ENCODE data around the gene CCNY. TPM values are rescaled to one million over a fixed set of nuclear protein-coding genes. Genes with fewer than 3 reads are reported as not detected.
A peak's percentile ranks its signal among the peaks of the same experiment; 100 is the strongest.

The CCNY gene
- total RNA-seq, 2 experiments from 2014 or later = 37.0 to 55.8 TPM

GRCh38 chr10:35371731-35372130 is 35.4 kb downstream of the CCNY start:
- Histone ChIP-seq H3K9me2 (ENCODE audit: insufficient read depth, low read length) (no peaks in the 10 kb centered on the region), H3K36me3 (ENCODE audit: insufficient read depth, low read length) (no peaks in the 10 kb centered on the region), H3K27ac (ENCODE audit: low read depth, low read length, poor library complexity, severe bottlenecking) (no peak overlapping the region), H3K79me2 (ENCODE audit: insufficient read depth, low read depth, low read length) (peaks cover 41% of the 10 kb centered on the region), H4K20me1 (ENCODE audit: insufficient read depth, low read length) (peaks cover 7% of the 10 kb centered on the region; the same call in 1 of the 2 replicates), H3K4me3 (ENCODE audit: low read depth, low read length, poor library complexity, severe bottlenecking) (no peak overlapping the region), H2AFZ (ENCODE audit: low read length) (no peak overlapping the region), H3K4me2 (ENCODE audit: low read length) (no peak overlapping the region), H3K4me1 (ENCODE audit: insufficient read depth, low read length, poor library complexity, severe bottlenecking) (peaks cover 47% of the 10 kb centered on the region), H3K9me3 (ENCODE audit: low read length) (no peaks in the 10 kb centered on the region)
- ChIA-PET CTCF (ENCODE audit: unreplicated experiment) (no interaction called here), POLR2A (no interaction called here)
- intact Hi-C loops (cut with micrococcal nuclease; ENCODE audit: unreplicated experiment) = no loop called here
- TF ChIP-seq CTCF (conservative IDR thresholded peaks at IDR 0.05; ENCODE audit: low read length) (no peak), EZH2phosphoT487 (IDR thresholded peaks at IDR 0.05; ENCODE audit: borderline replicate concordance, low read depth, low read length) (no peak)
- BruUV-seq (replicated peaks) = no TSS peak
- no peak for DNase-seq (ENCODE audit: low spot score)

- peaks cover 7% of the 10 kb centered on the region; the same call in 1 of the 2 replicates for H4K20me1 ChIP-seq (ENCODE audit: insufficient read depth, low read length)
- DNase-seq (ENCODE audit: low spot score) = no peak
- no peak overlapping the region for H3K4me2 ChIP-seq (ENCODE audit: low read length)
- no peak overlapping the region for H3K4me3 ChIP-seq (ENCODE audit: low read depth, low read length, poor library complexity, severe bottlenecking)
- peaks cover 41% of the 10 kb centered on the region for H3K79me2 ChIP-seq (ENCODE audit: insufficient read depth, low read depth, low read length)
- H3K9me3 ChIP-seq (ENCODE audit: low read length) = no peaks in the 10 kb centered on the region
- ChIA-PET POLR2A (no interaction called here), CTCF (ENCODE audit: unreplicated experiment) (no interaction called here)
- no peak overlapping the region for H2AFZ ChIP-seq (ENCODE audit: low read length)
- intact Hi-C loops (cut with micrococcal nuclease; ENCODE audit: unreplicated experiment) = no loop called here
- H3K9me2 ChIP-seq (ENCODE audit: insufficient read depth, low read length) = no peaks in the 10 kb centered on the region
- peaks cover 50% of the 10 kb centered on the region for H3K4me1 ChIP-seq (ENCODE audit: insufficient read depth, low read length, poor library complexity, severe bottlenecking)
- H3K36me3 ChIP-seq (ENCODE audit: insufficient read depth, low read length) = no peaks in the 10 kb centered on the region
- H3K27ac ChIP-seq (ENCODE audit: low read depth, low read length, poor library complexity, severe bottlenecking) = no peak overlapping the region
- BruUV-seq (replicated peaks) = no TSS peak
- no peak for TF ChIP-seq EZH2phosphoT487 (IDR thresholded peaks at IDR 0.05; ENCODE audit: borderline replicate concordance, low read depth, low read length)
- TF ChIP-seq CTCF (conservative IDR thresholded peaks at IDR 0.05; ENCODE audit: low read length) = no peak
Observed at GRCh38 chr10:35372329-35372728, 36.0 kb downstream of the CCNY start.

- no peak for DNase-seq (ENCODE audit: low spot score)
- TF ChIP-seq CTCF (conservative IDR thresholded peaks at IDR 0.05; ENCODE audit: low read length) (0 out of 2 replicates have a peak, but pooled peaks have one; percentile 13), EZH2phosphoT487 (IDR thresholded peaks at IDR 0.05; ENCODE audit: borderline replicate concordance, low read depth, low read length) (no peak)
- BruUV-seq (replicated peaks) = no TSS peak
- H3K4me2 ChIP-seq (ENCODE audit: low read length) = no peak overlapping the region
- CTCF ChIA-PET (ENCODE audit: unreplicated experiment) = no interaction called here
- POLR2A ChIA-PET = interaction anchor here (0.9 kb wide), 1 partner anchor 14 kb away, joined by 3 read pairs; no protein-coding TSS in a partner anchor
- peaks cover 49% of the 10 kb centered on the region for H3K79me2 ChIP-seq (ENCODE audit: insufficient read depth, low read depth, low read length)
- H3K9me3 ChIP-seq (ENCODE audit: low read length) = no peaks in the 10 kb centered on the region
- intact Hi-C loops (cut with micrococcal nuclease; ENCODE audit: unreplicated experiment) = no loop called here
- H3K9me2 ChIP-seq (ENCODE audit: insufficient read depth, low read length) = no peaks in the 10 kb centered on the region
- no peak overlapping the region for H3K27ac ChIP-seq (ENCODE audit: low read depth, low read length, poor library complexity, severe bottlenecking)
- H3K4me3 ChIP-seq (ENCODE audit: low read depth, low read length, poor library complexity, severe bottlenecking) = no peak overlapping the region
- H3K36me3 ChIP-seq (ENCODE audit: insufficient read depth, low read length) = no peaks in the 10 kb centered on the region
- H4K20me1 ChIP-seq (ENCODE audit: insufficient read depth, low read length) = no peaks in the 10 kb centered on the region
- H3K4me1 ChIP-seq (ENCODE audit: insufficient read depth, low read length, poor library complexity, severe bottlenecking) = peaks cover 61% of the 10 kb centered on the region
- H2AFZ ChIP-seq (ENCODE audit: low read length) = no peak overlapping the region
Observed at GRCh38 chr10:35375091-35375765, 38.9 kb downstream of the CCNY start.

Data from OCI-LY7 (cell line).